GM23248 (cell line): ENCODE data around the gene RBFOX2. TPM values are rescaled to one million over a fixed set of nuclear protein-coding genes. Genes with fewer than 3 reads are reported as not detected.

ENCODE experiments used
- DNase-seq: peaks from one replicate; pipeline ENCODE4 v3.0.0-alpha.2; 2015
- H2AFZ ChIP-seq: fragments of 200-600 bp; sonication (generic); 2 replicates; pipeline ENCODE4 v1.6.1; 2016; ENCODE audit warnings: antibody characterized with exemption
- H3F3A ChIP-seq: fragments of 200-600 bp; sonication (generic); 2 replicates; pipeline ENCODE4 v1.6.1; 2016; ENCODE audit warnings: mild to moderate bottlenecking, antibody characterized with exemption, mixed run types; ENCODE audit not compliant: insufficient read depth
- H3K27ac ChIP-seq: fragments of 200-600 bp; sonication (generic); 2 replicates; pipeline ENCODE4 v1.5.1; 2016; ENCODE audit warnings: mild to moderate bottlenecking
- H3K27me3 ChIP-seq: fragments of 200-600 bp; sonication (generic); replicated peaks from 2 replicates; pipeline ENCODE4 v1.6.1; 2016; ENCODE audit warnings: mild to moderate bottlenecking; ENCODE audit not compliant: insufficient read depth
- H3K36me3 ChIP-seq: fragments of 200-600 bp; sonication (generic); 2 replicates; pipeline ENCODE4 v1.6.1; 2016; ENCODE audit warnings: low read depth, mild to moderate bottlenecking
- H3K4me1 ChIP-seq: fragments of 200-600 bp; sonication (generic); 2 replicates; pipeline ENCODE4 v1.6.1; 2016; ENCODE audit warnings: mild to moderate bottlenecking; ENCODE audit not compliant: insufficient read depth
- H3K4me2 ChIP-seq: fragments of 200-600 bp; sonication (generic); one replicate; pipeline ENCODE4 v1.6.1; 2016; ENCODE audit warnings: mild to moderate bottlenecking; ENCODE audit not compliant: unreplicated experiment
- H3K4me3 ChIP-seq: fragments of 200-600 bp; sonication (generic); 2 replicates; pipeline ENCODE4 v1.5.1; 2016; ENCODE audit warnings: mild to moderate bottlenecking
- H3K79me2 ChIP-seq: fragments of 200-600 bp; sonication (generic); 2 replicates; pipeline ENCODE4 v1.6.1; 2016; ENCODE audit warnings: mild to moderate bottlenecking; ENCODE audit not compliant: insufficient read depth
- H3K9ac ChIP-seq: fragments of 200-600 bp; sonication (generic); 2 replicates; pipeline ENCODE4 v1.6.1; 2016; ENCODE audit warnings: mild to moderate bottlenecking
- H3K9me2 ChIP-seq: fragments of 200-600 bp; sonication (generic); 2 replicates; pipeline ENCODE4 v1.6.1; 2016; ENCODE audit warnings: mixed run types, mild to moderate bottlenecking, moderate library complexity; ENCODE audit not compliant: insufficient read depth
- H3K9me3 ChIP-seq: fragments of 200-600 bp; sonication (generic); one replicate; pipeline ENCODE4 v1.6.1; 2017; ENCODE audit warnings: low read depth
- H4K20me1 ChIP-seq: fragments of 200-600 bp; sonication (generic); 2 replicates; pipeline ENCODE4 v1.6.0; 2016; ENCODE audit not compliant: insufficient read depth
- EZH2 ChIP-seq: fragments of 200-600 bp; sonication (generic); IDR thresholded peaks from 2 replicates; pipeline ENCODE4 v1.6.1; 2018; ENCODE audit warnings: antibody characterized with exemption, mild to moderate bottlenecking; ENCODE audit not compliant: insufficient read depth, poor library complexity, severe bottlenecking
- EZH2phosphoT487 ChIP-seq: fragments of 200-600 bp; sonication (generic); IDR thresholded peaks from 2 replicates; pipeline ENCODE4 v1.6.1; 2018; ENCODE audit warnings: antibody characterized with exemption, moderate library complexity, mild to moderate bottlenecking, low read depth; ENCODE audit not compliant: insufficient read depth
- WGBS, 2 experiments: methylation state at CpG; one replicate each; pipeline ENCODE4 v1.1.6; 2015 to 2017; ENCODE audit warnings: low lambda C conversion rate in 2 of 2, low coverage in 1 of 2; ENCODE audit errors: missing lambda C conversion rate in 2 of 2; 5-methylcytosine and 5-hydroxymethylcytosine counted together
- in situ Hi-C: fragments of 300-500 bp; cut with MboI; formaldehyde crosslinking; loops from 2 replicates; pipeline ENCODE4 v1.15.0; 2020
- polyA plus RNA-seq: library from polyadenylated mRNA; unstranded; fragments of >200 nt; fragmentation: Nextera tagmentation; extraction: Ambion mirVana; gene quantifications from 2 replicates; pipeline ENCODE4 v1.2.1, GENCODE V29; 2016
- total RNA-seq: library from RNA; depleted of rRNA; stranded (reverse); fragments of >200 nt; shearing (Covaris generic); gene quantifications from 2 replicates; pipeline ENCODE4 v1.2.3, GENCODE V29; 2014

Gene RBFOX2
- total and polyA plus RNA-seq, 2 experiments from 2014 or later: 127 to 136 TPM

DNA sequence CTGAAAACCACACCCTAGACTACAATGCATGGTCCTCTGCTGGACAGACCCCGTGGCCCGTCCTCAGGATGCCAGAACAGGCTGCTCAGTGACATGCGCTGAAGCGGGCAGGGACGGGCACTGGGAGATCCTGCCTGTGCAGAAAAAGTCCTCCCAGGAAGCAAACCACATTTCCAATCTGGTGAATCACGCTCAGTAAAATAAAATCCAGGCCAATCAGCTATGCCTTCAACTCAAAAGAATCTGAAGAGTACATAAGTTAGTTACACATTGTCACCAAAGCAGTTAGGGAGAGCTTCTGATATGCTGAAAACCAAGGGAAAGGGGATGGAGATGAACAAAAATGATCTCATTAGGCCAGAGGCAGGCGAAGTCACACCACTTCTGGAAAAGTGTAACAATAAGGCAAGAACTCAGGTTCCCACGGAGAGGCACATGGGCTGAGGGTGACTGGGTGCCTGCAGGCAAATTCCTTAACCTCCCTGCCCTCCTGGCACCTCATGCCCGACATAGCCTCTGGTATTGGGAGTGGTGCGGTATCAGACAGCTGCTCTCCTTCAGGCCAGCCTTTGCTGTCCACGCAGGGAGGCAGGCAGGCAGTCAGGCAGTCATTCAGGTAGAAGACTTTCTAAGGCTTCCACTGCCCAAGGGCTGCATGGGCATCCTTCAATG lies 244.5 kb downstream of the RBFOX2 start:
- Histone ChIP-seq H3K9ac (peak overlapping the region; percentile 61), H3K4me3 (no peak overlapping the region), H3F3A (peaks cover 37% of the 10 kb centered on the region), H3K4me2 (peak overlapping the region; percentile 38), H3K27me3 (no peaks in the 10 kb centered on the region), H3K4me1 (peaks cover 49% of the 10 kb centered on the region), H3K9me2 (no peaks in the 10 kb centered on the region), H3K79me2 (peaks cover 95% of the 10 kb centered on the region), H3K27ac (peak overlapping the region; percentile 90), H2AFZ (no peak overlapping the region), H3K36me3 (peaks cover 34% of the 10 kb centered on the region), H4K20me1 (no peaks in the 10 kb centered on the region), H3K9me3 (no peaks in the 10 kb centered on the region)
- in situ Hi-C loops: no loop called here
- TF ChIP-seq EZH2 (no peak), EZH2phosphoT487 (no peak)
- peak; percentile 86 for DNase-seq
- 36 to 43% methylated on average over 11 of the region's 11 CpGs for WGBS, 2 experiments

DNA sequence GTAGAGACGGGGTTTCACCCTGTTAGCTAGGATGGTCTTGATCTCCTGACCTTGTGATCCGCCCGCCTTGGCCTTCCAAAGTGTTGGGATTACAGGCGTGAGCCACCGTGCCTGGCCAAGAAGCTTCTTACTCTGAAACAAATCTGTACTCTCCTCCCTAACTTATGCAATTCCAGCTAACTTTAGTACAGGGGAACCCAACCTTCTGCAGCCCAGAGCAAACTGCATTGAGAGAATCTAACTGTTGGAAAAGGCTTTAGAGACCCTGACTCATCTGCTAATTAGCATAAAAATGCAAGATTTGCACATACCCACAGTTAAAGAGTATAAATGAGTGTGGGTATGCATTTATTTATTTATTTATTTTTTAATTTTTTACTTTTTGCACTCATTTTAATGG lies 246.1 kb downstream of the RBFOX2 start:
- Histone ChIP-seq H3F3A (peaks cover 53% of the 10 kb centered on the region), H3K4me3 (no peak overlapping the region), H3K9me2 (no peaks in the 10 kb centered on the region), H3K9me3 (no peaks in the 10 kb centered on the region), H3K4me1 (peaks cover 64% of the 10 kb centered on the region), H2AFZ (no peak overlapping the region), H3K27me3 (no peaks in the 10 kb centered on the region), H3K79me2 (peaks cover 95% of the 10 kb centered on the region), H3K27ac (no peak overlapping the region), H4K20me1 (no peaks in the 10 kb centered on the region), H3K36me3 (peaks cover 24% of the 10 kb centered on the region), H3K9ac (no peak overlapping the region), H3K4me2 (no peak overlapping the region)
- WGBS, 2 experiments: 60 to 70% methylated on average over 5 of the region's 5 CpGs
- TF ChIP-seq EZH2 (no peak), EZH2phosphoT487 (no peak)
- in situ Hi-C loops: no loop called here
- peak; percentile 19 for DNase-seq

DNA sequence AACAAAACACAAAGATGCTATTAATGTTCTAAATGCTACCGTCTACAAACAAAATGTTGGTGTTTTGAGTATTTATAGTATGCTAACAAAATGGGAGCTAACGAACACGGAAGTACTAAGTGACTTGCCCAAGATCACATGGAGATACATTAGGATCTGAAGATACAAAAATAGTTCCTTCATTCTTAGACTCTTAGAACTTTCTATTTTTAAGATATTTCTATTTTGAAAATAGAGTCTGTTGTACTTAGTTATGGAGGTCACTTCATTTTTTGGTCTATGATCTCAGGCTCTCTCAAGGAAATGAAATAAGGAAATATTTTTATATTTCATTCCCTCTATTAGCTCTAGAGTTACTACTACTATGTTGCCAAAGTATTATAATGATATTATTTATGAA lies 246.7 kb downstream of the RBFOX2 start:
- 69 to 73% methylated on average over 3 of the region's 3 CpGs for WGBS, 2 experiments
- Histone ChIP-seq H3K27me3 (no peaks in the 10 kb centered on the region), H3F3A (peaks cover 59% of the 10 kb centered on the region), H3K4me1 (peaks cover 70% of the 10 kb centered on the region), H4K20me1 (no peaks in the 10 kb centered on the region), H2AFZ (no peak overlapping the region), H3K4me3 (no peak overlapping the region), H3K9ac (no peak overlapping the region), H3K36me3 (peaks cover 24% of the 10 kb centered on the region), H3K79me2 (peaks cover 91% of the 10 kb centered on the region), H3K9me2 (no peaks in the 10 kb centered on the region), H3K27ac (no peak overlapping the region), H3K4me2 (no peak overlapping the region), H3K9me3 (no peaks in the 10 kb centered on the region)
- DNase-seq: no peak
- in situ Hi-C loops: no loop called here
- TF ChIP-seq EZH2phosphoT487: no peak
- no peak for TF ChIP-seq EZH2

DNA sequence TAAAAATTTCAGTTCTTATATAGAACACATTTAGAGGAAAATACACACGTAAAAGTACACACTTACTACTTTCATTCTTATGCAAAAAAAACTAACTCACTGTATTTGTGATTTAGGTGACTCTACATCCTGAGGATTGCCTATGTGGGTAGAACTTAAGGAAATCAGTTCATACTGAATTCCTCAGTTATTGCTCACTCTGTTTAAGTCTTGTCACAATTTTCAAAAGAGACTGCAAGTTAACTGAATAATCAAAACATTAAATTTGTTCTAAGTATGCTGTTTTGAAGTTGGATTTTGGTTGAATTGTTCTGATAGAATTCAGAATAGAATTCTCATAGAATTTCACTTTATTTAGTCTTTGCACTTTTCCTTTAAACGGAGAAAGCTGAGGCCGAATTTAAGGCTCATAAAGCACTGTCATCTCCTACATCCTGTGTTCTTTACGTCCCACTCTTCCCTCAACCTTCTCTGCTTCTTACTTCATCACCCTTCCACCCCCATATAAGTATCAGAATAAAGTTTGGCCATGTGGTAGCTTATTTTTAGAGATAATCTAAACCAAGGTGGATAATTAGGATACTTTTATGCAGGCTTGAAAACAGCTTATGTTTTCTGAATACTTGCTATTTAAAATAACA lies 251.2 kb downstream of the RBFOX2 start:
- Histone ChIP-seq H3K79me2 (peaks cover 94% of the 10 kb centered on the region), H3K27ac (peak overlapping the region; percentile 85), H3K9ac (peak overlapping the region; percentile 66), H3K4me3 (peak overlapping the region; percentile 64), H3K9me2 (no peaks in the 10 kb centered on the region), H3K4me1 (peaks cover 43% of the 10 kb centered on the region), H3K27me3 (no peaks in the 10 kb centered on the region), H3K9me3 (no peaks in the 10 kb centered on the region), H3K36me3 (peaks cover 24% of the 10 kb centered on the region), H3F3A (peaks cover 38% of the 10 kb centered on the region), H4K20me1 (no peaks in the 10 kb centered on the region), H2AFZ (no peak overlapping the region), H3K4me2 (peak overlapping the region; percentile 87)
- 11% methylated on average over 4 of the region's 4 CpGs for WGBS, 2 experiments
- in situ Hi-C loops: no loop called here
- TF ChIP-seq EZH2phosphoT487: no peak
- TF ChIP-seq EZH2: no peak
- DNase-seq: peak; percentile 89

DNA sequence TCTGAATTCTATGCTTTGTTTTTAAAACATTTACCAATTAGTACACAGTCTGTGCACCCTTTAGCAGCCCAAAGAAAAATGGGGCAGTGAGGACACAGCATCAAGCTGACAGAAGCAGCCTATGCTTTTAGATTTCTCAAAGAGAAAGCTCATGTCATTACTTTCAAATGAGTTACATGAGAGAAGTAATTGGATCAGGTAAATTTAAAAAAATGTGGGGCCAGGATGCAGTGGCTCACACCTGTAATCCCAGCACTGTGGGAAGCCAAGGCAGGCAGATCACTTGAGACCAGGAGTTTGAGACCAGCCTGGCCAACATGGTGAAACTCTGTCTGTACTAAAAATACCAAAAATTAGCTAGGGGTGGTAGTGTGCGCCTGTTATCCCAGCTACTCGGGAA lies 253.3 kb downstream of the RBFOX2 start:
- Histone ChIP-seq H3K79me2 (peaks cover 92% of the 10 kb centered on the region), H3F3A (peaks cover 38% of the 10 kb centered on the region), H3K9me2 (no peaks in the 10 kb centered on the region), H3K36me3 (peaks cover 13% of the 10 kb centered on the region), H3K9me3 (no peaks in the 10 kb centered on the region), H2AFZ (no peak overlapping the region), H3K4me1 (peaks cover 35% of the 10 kb centered on the region), H3K27me3 (no peaks in the 10 kb centered on the region), H3K4me3 (no peak overlapping the region), H3K9ac (no peak overlapping the region), H4K20me1 (no peaks in the 10 kb centered on the region), H3K27ac (no peak overlapping the region), H3K4me2 (no peak overlapping the region)
- DNase-seq: no peak
- no peak for TF ChIP-seq EZH2
- WGBS, 2 experiments: 87 to 95% methylated on average over 2 of the region's 2 CpGs
- in situ Hi-C loops: no loop called here
